Mesothelial cell of epicardium (in vitro differentiated cells): ENCODE measurements around the gene ERC2. TPM values are rescaled to one million over a fixed set of nuclear protein-coding genes. Genes with fewer than 3 reads are reported as not detected.

ENCODE experiments used
- DNase-seq, 2 experiments: peaks; one replicate each; pipeline ENCODE4 v3.0.0; 2021; ENCODE audit warnings: low spot score in 2 of 2; ENCODE audit not compliant: unreplicated experiment in 2 of 2
- H3K27ac Mint-ChIP-seq: 2 replicates; pipeline ENCODE4 v1.8.0; 2021; ENCODE audit warnings: mixed read lengths
- H3K27me3 Mint-ChIP-seq: 2 replicates; pipeline ENCODE4 v1.8.0; 2021; ENCODE audit warnings: low read depth, mixed read lengths
- H3K36me3 Mint-ChIP-seq: 2 replicates; pipeline ENCODE4 v1.8.0; 2021; ENCODE audit warnings: mixed read lengths
- H3K4me1 Mint-ChIP-seq: 2 replicates; pipeline ENCODE4 v1.8.0; 2021; ENCODE audit warnings: mixed read lengths
- H3K4me3 Mint-ChIP-seq: 2 replicates; pipeline ENCODE4 v1.8.0; 2021; ENCODE audit warnings: mild to moderate bottlenecking, moderate library complexity, mixed read lengths
- H3K9me3 Mint-ChIP-seq: 2 replicates; pipeline ENCODE4 v1.8.0; 2021; ENCODE audit warnings: mixed read lengths
- total RNA-seq: library from RNA; stranded (reverse); gene quantifications from 3 replicates; pipeline ENCODE4 v1.2.1, GENCODE V29; 2021
- TF ChIP-seq, protein P1 (sequence below): fragments of 200-600 bp; sonication (generic); IDR thresholded peaks from one replicate; pipeline ENCODE4 v1.5.0; 2021; ENCODE audit warnings: antibody characterized with exemption; ENCODE audit not compliant: unreplicated experiment

ERC2 gene
- total RNA-seq, 1 donor from 2014 or later, result 15.6 TPM

GRCh38 chr3:55558316-55558715 lies 910.0 kb downstream of the ERC2 start:
- H3K4me3 Mint-ChIP-seq, result no peak overlapping the region
- H3K4me1 Mint-ChIP-seq, result peaks cover 43% of the 10 kb centered on the region
- H3K27me3 Mint-ChIP-seq, result peaks cover 4% of the 10 kb centered on the region
- TF ChIP-seq, protein P1, sequence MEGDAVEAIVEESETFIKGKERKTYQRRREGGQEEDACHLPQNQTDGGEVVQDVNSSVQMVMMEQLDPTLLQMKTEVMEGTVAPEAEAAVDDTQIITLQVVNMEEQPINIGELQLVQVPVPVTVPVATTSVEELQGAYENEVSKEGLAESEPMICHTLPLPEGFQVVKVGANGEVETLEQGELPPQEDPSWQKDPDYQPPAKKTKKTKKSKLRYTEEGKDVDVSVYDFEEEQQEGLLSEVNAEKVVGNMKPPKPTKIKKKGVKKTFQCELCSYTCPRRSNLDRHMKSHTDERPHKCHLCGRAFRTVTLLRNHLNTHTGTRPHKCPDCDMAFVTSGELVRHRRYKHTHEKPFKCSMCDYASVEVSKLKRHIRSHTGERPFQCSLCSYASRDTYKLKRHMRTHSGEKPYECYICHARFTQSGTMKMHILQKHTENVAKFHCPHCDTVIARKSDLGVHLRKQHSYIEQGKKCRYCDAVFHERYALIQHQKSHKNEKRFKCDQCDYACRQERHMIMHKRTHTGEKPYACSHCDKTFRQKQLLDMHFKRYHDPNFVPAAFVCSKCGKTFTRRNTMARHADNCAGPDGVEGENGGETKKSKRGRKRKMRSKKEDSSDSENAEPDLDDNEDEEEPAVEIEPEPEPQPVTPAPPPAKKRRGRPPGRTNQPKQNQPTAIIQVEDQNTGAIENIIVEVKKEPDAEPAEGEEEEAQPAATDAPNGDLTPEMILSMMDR, result no peak
- no peak for DNase-seq
- H3K36me3 Mint-ChIP-seq, result no peaks in the 10 kb centered on the region
- no peak overlapping the region for H3K27ac Mint-ChIP-seq
- H3K9me3 Mint-ChIP-seq, result no peaks in the 10 kb centered on the region

DNA sequence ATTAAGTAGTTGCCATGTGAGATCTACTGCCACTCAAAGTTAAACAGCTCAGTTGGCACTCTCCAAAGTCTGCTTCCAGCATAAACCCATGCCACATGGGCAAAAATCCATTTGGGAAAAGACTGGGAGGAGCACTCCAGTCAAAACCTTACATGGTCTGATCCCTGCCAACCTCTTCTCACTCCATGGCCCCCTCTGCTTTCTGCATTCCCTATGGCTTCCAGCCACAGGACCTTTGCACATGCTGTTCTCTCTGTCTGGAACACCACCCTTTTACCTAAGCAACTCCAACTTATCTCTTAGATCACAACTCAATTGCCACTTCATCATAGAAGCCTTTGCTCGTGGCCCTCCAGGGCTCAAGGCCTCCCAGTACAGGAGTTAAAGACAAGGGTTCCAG lies 910.7 kb downstream of the ERC2 start:
- Mint-ChIP-seq H3K9me3 (no peaks in the 10 kb centered on the region), H3K4me1 (peaks cover 35% of the 10 kb centered on the region), H3K4me3 (no peak overlapping the region), H3K36me3 (no peaks in the 10 kb centered on the region), H3K27ac (no peak overlapping the region), H3K27me3 (peaks cover 4% of the 10 kb centered on the region)
- DNase-seq, result no peak
- TF ChIP-seq, protein P1, result no peak

GRCh38 chr3:55556619-55557537 lies 911.4 kb downstream of the ERC2 start:
- Mint-ChIP-seq H3K27ac (peak overlapping the region; percentile 41), H3K9me3 (no peaks in the 10 kb centered on the region), H3K27me3 (peaks cover 4% of the 10 kb centered on the region), H3K4me1 (peaks cover 36% of the 10 kb centered on the region), H3K36me3 (no peaks in the 10 kb centered on the region), H3K4me3 (no peak overlapping the region)
- DNase-seq, result no peak
- TF ChIP-seq, protein P1, result no peak

DNA sequence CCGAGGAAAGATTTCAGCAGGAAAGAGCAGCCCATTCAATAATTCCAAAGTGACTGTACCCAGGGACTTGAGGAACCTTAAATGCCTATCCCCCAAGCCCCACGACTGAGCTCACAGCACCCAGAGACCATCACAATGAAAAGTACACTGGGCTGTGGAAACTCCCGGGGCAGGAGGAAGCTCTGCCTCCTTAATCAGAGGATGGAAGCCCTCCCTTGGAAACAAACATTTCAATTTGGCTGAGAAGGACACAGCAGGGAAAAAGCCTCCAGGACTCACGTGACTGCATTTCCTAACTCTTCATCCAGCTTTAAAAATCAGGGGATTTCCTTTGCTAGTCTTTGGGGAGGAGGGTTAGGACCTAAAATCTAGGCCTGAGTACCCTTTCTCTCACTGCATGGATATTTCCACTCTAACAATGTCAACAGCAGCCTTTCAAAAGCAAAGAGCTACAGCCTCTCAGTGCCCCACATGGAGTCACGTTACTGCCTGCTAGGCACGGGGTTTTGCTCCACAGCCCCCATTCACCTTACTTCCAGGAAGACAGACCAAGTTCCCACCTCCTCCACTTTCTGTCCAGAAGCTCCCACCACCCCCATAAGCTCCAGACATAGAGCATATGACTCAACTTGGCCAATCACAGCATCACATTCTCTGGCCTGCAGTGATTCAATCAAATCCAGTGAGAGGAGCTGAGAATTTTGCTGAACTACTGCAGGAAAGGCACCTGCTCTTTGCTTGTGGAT lies 912.2 kb downstream of the ERC2 start:
- H3K4me3 Mint-ChIP-seq, result no peak overlapping the region
- TF ChIP-seq, protein P1, result no peak
- DNase-seq, result no peak
- H3K36me3 Mint-ChIP-seq, result no peaks in the 10 kb centered on the region
- peak overlapping the region; percentile 44 for H3K27ac Mint-ChIP-seq
- peaks cover 4% of the 10 kb centered on the region for H3K27me3 Mint-ChIP-seq
- no peaks in the 10 kb centered on the region for H3K9me3 Mint-ChIP-seq
- H3K4me1 Mint-ChIP-seq, result peaks cover 36% of the 10 kb centered on the region

DNA sequence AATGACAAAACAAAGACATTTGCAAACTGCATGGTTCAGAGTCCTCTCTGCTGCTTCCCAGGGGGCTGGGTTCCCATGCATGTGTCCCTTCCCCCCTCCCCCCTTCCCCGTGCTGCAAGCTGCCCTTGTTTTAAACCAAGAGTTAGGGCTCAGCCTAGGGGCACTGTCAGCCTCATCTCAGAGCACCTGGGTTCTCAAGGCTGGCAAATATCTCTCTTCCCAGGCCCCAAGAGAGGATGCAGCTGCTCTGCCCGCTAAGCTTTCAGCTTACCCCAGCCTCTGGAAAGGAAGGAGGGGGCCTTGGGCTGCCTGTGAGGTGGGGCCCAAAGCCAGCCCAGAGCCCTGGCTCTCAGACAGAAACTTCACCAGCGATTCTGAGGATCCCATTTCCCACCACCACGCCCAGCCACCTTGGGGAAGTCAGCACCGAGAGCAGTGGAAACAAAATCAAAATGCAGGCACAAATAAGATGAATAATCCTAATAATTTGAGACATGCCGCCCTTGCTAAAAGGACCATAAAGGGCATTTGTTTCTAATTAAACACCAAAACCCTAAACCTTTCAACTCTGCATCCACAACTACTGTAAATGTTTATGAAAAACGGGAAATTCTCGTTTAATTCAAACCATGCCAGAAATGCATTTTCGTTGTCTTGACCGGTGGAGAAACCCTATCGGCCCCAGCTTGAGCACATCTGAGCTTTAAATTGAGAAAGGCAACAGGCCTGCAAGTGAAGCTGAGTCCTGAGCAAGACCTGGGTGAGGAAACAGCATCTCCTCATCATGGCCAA lies 913.4 kb downstream of the ERC2 start:
- peaks cover 2% of the 10 kb centered on the region for H3K27me3 Mint-ChIP-seq
- H3K36me3 Mint-ChIP-seq, result no peaks in the 10 kb centered on the region
- no peak overlapping the region for H3K4me3 Mint-ChIP-seq
- H3K9me3 Mint-ChIP-seq, result no peaks in the 10 kb centered on the region
- TF ChIP-seq, protein P1, result no peak
- peaks cover 36% of the 10 kb centered on the region for H3K4me1 Mint-ChIP-seq
- H3K27ac Mint-ChIP-seq, result no peak overlapping the region
- DNase-seq, result no peak
